Keratinocyte (primary cell): Measurements from ENCODE around the gene TENT4B. TPM values are rescaled to one million over a fixed set of nuclear protein-coding genes. Genes with fewer than 3 reads are reported as not detected.

Experiments used
- DNase-seq: peaks from one replicate; pipeline ENCODE4 v3.0.0-alpha.2; 2011; ENCODE audit warnings: low read depth, missing footprints, low spot score
- FAIRE-seq: peaks from 2 replicates; lab custom pipeline; 2011; peaks lifted over from hg19 to GRCh38; lab: Jason Lieb, UNC
- H2AFZ ChIP-seq: 2 replicates; pipeline ENCODE4 v1.6.0; 2012; ENCODE audit warnings: low read length, control low read depth, inconsistent platforms; ENCODE audit not compliant: control insufficient read depth
- H3K27ac ChIP-seq: 2 replicates; pipeline ENCODE4 v1.5.1; 2011; ENCODE audit warnings: low read length; ENCODE audit not compliant: control insufficient read depth, insufficient read depth
- H3K27me3 ChIP-seq: 3 replicates; pipeline ENCODE4 v1.6.0; 2011; ENCODE audit warnings: low read length; ENCODE audit not compliant: control insufficient read depth, insufficient read depth; ENCODE audit errors: extremely low read depth
- H3K36me3 ChIP-seq, 2 experiments: 2 replicates in 1 of 2; 3 replicates in 1 of 2; pipeline ENCODE4 v1.5.1; 2011; ENCODE audit warnings: low read length in 2 of 2, mild to moderate bottlenecking in 1 of 2; ENCODE audit not compliant: control insufficient read depth in 2 of 2, insufficient read depth in 2 of 2; ENCODE audit errors: extremely low read depth in 1 of 2
- H3K4me1 ChIP-seq: 3 replicates; pipeline ENCODE4 v1.5.1; 2011; ENCODE audit warnings: low read length; ENCODE audit not compliant: control insufficient read depth, insufficient read depth; ENCODE audit errors: extremely low read depth
- H3K4me2 ChIP-seq: 3 replicates; pipeline ENCODE4 v1.6.0; 2011; ENCODE audit warnings: low read depth, low read length; ENCODE audit not compliant: control insufficient read depth, insufficient read depth; ENCODE audit errors: extremely low read depth
- H3K4me3 ChIP-seq, 3 experiments: fragments of 200-600 bp in 1 of 3; sonication (generic) in 1 of 3; 2 replicates in 2 of 3; 3 replicates in 1 of 3; pipeline ENCODE4 v1.5.1; 2011 to 2016; ENCODE audit warnings: low read length in 3 of 3, mild to moderate bottlenecking in 3 of 3, control low read depth in 2 of 3, inconsistent platforms in 1 of 3, low read depth in 1 of 3, mixed read lengths in 1 of 3, mixed run types in 1 of 3, moderate library complexity in 1 of 3; ENCODE audit not compliant: control insufficient read depth in 2 of 3, insufficient read depth in 2 of 3; ENCODE audit errors: extremely low read depth in 1 of 3
- H3K79me2 ChIP-seq: 2 replicates; pipeline ENCODE4 v1.6.0; 2012; ENCODE audit warnings: low read length; ENCODE audit not compliant: control insufficient read depth, insufficient read depth
- H3K9ac ChIP-seq: 3 replicates; pipeline ENCODE4 v1.6.0; 2011; ENCODE audit warnings: low read length; ENCODE audit not compliant: control insufficient read depth, insufficient read depth; ENCODE audit errors: extremely low read depth
- H3K9me1 ChIP-seq: 3 replicates; pipeline ENCODE4 v1.6.0; 2011; ENCODE audit warnings: low read length; ENCODE audit not compliant: control insufficient read depth, insufficient read depth; ENCODE audit errors: extremely low read depth
- H3K9me3 ChIP-seq: 2 replicates; pipeline ENCODE4 v1.5.1; 2012; ENCODE audit warnings: low read depth, low read length; ENCODE audit not compliant: control insufficient read depth
- H4K20me1 ChIP-seq: 3 replicates; pipeline ENCODE4 v1.6.0; 2011; ENCODE audit warnings: low read length; ENCODE audit not compliant: control insufficient read depth, insufficient read depth; ENCODE audit errors: extremely low read depth
- EZH2 ChIP-seq: IDR thresholded peaks from one replicate; pipeline ENCODE4 v1.6.1; 2012; ENCODE audit warnings: inconsistent platforms, mild to moderate bottlenecking, low read length, moderate library complexity
- dilution Hi-C: fragments of 300-500 bp; cut with MboI; formaldehyde crosslinking; loops from one replicate; pipeline ENCODE4 v1.7.0; 2020; ENCODE audit warnings: low sequenced_read_pairs; ENCODE audit not compliant: extremely low pct_ligation_motif_present
- polyA plus RNA-seq, 5 experiments: library from polyadenylated mRNA; depleted of rRNA in 3 of 5; stranded (reverse) in 3 of 5; stranded (forward) in 1 of 5; unstranded in 1 of 5; fragments of >200 nt; gene quantifications; 1 replicate in 1 of 5; 2 replicates in 3 of 5; 3 replicates in 1 of 5; pipeline versions ENCODE4 v1.2.1 to v1.2.3, GENCODE V29; 2011 to 2012; ENCODE audit warnings: missing spikeins in 2 of 5, low read depth in 1 of 5, low replicate concordance in 1 of 5
- TF ChIP-seq, protein P1 (sequence below), 3 experiments: IDR thresholded peaks in 1 of 3; conservative IDR thresholded peaks in 1 of 3; optimal IDR thresholded peaks in 1 of 3; 2 replicates in 2 of 3; 3 replicates in 1 of 3; pipeline versions ENCODE3 to v1.5.1; 2011; ENCODE audit warnings: low read length in 3 of 3, mild to moderate bottlenecking in 3 of 3, moderate library complexity in 2 of 3, control low read depth in 1 of 3, inconsistent platforms in 1 of 3; ENCODE audit not compliant: insufficient read depth in 2 of 3; ENCODE audit errors: extremely low read depth in 1 of 3

Gene TENT4B
- polyA plus RNA-seq, 1 donor (not counting 4 experiments of a cell fraction or from before 2014, with no cell fraction given): 14.8 TPM

DNA sequence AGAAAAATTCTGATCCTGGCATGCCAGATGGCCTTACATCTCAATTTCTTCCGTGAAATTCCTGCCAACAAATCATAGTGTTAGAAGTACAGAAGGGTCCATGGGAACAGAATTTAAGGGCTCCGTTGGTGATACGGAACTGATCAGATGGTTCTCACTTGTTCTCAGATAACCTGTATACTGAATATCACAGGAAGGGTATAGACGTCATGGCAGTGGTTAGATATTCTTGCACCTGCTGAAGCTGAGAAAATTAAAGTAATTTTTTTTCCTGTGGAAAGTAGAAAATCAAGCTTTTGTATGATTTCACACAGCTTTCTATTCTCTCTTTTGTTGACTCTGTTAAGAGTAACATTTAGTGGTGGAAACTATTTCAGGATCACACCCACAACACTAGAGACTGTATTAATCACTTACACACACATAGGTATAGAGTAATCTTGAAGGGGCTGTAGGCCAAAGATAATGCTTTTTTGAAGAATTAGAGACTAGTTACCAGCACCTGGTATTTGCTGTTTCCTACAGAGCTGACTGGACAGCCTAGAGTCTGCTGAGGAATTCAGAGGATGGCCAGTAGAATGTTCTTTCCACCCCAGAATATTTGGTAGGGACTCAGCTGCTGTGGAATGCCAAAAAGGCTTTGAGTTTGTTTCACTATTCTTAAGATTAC, 7.5 kb downstream of the TENT4B start:
- dilution Hi-C loops: no loop called here
- Histone ChIP-seq H3K4me3 (no peak overlapping the region), H3K36me3 (no peaks in the 10 kb centered on the region), H3K9me3 (no peaks in the 10 kb centered on the region), H3K9ac (no peak overlapping the region), H3K4me1 (peaks cover 2% of the 10 kb centered on the region), H3K27ac (no peak overlapping the region), H3K4me2 (no peak overlapping the region), H2AFZ (no peak overlapping the region), H3K27me3 (no peaks in the 10 kb centered on the region), H3K9me1 (no peaks in the 10 kb centered on the region), H3K79me2 (peaks cover 88% of the 10 kb centered on the region), H4K20me1 (peaks cover 7% of the 10 kb centered on the region)
- DNase-seq (no peak), FAIRE-seq (no peak)
- TF ChIP-seq, protein P1, sequence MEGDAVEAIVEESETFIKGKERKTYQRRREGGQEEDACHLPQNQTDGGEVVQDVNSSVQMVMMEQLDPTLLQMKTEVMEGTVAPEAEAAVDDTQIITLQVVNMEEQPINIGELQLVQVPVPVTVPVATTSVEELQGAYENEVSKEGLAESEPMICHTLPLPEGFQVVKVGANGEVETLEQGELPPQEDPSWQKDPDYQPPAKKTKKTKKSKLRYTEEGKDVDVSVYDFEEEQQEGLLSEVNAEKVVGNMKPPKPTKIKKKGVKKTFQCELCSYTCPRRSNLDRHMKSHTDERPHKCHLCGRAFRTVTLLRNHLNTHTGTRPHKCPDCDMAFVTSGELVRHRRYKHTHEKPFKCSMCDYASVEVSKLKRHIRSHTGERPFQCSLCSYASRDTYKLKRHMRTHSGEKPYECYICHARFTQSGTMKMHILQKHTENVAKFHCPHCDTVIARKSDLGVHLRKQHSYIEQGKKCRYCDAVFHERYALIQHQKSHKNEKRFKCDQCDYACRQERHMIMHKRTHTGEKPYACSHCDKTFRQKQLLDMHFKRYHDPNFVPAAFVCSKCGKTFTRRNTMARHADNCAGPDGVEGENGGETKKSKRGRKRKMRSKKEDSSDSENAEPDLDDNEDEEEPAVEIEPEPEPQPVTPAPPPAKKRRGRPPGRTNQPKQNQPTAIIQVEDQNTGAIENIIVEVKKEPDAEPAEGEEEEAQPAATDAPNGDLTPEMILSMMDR (optimal IDR thresholded peaks at IDR 0.05 in 1 of 3, IDR thresholded peaks at IDR 0.05 in 1 of 3, conservative IDR thresholded peaks at IDR 0.05 in 1 of 3; ENCODE audit: extremely low read depth in 1 of 3, insufficient read depth in 2 of 3, low read length in 3 of 3): no peak
- TF ChIP-seq EZH2: no peak

DNA sequence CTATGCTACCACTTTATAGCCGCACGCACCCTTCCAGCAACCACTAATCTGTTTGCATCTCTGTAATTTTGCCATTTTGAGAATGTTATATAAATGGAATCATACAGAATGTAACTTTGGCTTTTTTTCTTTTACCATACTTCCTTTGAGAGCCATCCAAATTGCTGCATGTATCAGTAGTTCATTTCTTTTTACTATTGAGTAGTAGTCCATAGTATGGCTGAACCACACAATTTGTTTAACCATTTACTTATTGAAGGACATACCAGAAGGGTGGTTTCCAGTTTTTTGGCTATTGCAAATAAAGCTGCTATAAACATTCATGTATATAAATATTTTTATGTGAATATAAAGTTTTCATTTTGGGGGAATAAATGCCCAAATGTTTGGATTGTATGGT, 8.8 kb downstream of the TENT4B start:
- TF ChIP-seq, protein P1 (optimal IDR thresholded peaks at IDR 0.05 in 1 of 3, IDR thresholded peaks at IDR 0.05 in 1 of 3, conservative IDR thresholded peaks at IDR 0.05 in 1 of 3; ENCODE audit: extremely low read depth in 1 of 3, insufficient read depth in 2 of 3, low read length in 3 of 3): no peak
- TF ChIP-seq EZH2: no peak
- Histone ChIP-seq H2AFZ (no peak overlapping the region), H3K4me3 (no peak overlapping the region), H3K9me1 (no peaks in the 10 kb centered on the region), H3K4me2 (no peak overlapping the region), H3K4me1 (peaks cover 7% of the 10 kb centered on the region), H3K27ac (no peak overlapping the region), H3K9ac (no peak overlapping the region), H3K36me3 (no peaks in the 10 kb centered on the region), H4K20me1 (peaks cover 5% of the 10 kb centered on the region), H3K9me3 (no peaks in the 10 kb centered on the region), H3K27me3 (no peaks in the 10 kb centered on the region), H3K79me2 (peaks cover 86% of the 10 kb centered on the region)
- DNase-seq: no peak
- FAIRE-seq: no peak
- dilution Hi-C loops: no loop called here
